Neutrophil (primary cell): ENCODE measurements around the gene PUDP.

Source experiments
- H3K27ac ChIP-seq: fragments of 200-600 bp; sonication (generic); 2 replicates; pipeline ENCODE4 v1.5.1; 2016; ENCODE audit warnings: mild to moderate bottlenecking, moderate library complexity
- H3K27me3 ChIP-seq: fragments of 200-600 bp; sonication (generic); 2 replicates; pipeline ENCODE4 v1.6.0; 2016; ENCODE audit warnings: mild to moderate bottlenecking
- H3K36me3 ChIP-seq: fragments of 200-600 bp; sonication (generic); 2 replicates; pipeline ENCODE4 v1.5.1; 2017
- H3K4me1 ChIP-seq, 2 experiments: fragments of 200-600 bp in 1 of 2; sonication (generic) in 1 of 2; 1 replicate in 1 of 2; 2 replicates in 1 of 2; pipeline versions ENCODE4 v1.5.1 to v1.6.1; 2013 to 2016; ENCODE audit warnings: low read depth in 1 of 2, low read length in 1 of 2, mild to moderate bottlenecking in 1 of 2, moderate library complexity in 1 of 2; ENCODE audit not compliant: control insufficient read depth in 1 of 2, insufficient read depth in 1 of 2
- H3K4me3 ChIP-seq, 2 experiments: fragments of 200-600 bp in 1 of 2; sonication (generic) in 1 of 2; 1 replicate in 1 of 2; 2 replicates in 1 of 2; pipeline ENCODE4 v1.5.1; 2013 to 2016; ENCODE audit warnings: low read depth in 1 of 2, low read length in 1 of 2, mild to moderate bottlenecking in 1 of 2, moderate library complexity in 1 of 2
- H3K9me3 ChIP-seq: fragments of 200-600 bp; sonication (generic); 2 replicates; pipeline ENCODE4 v1.5.1; 2016
- TF ChIP-seq, protein P1 (sequence below): fragments of 200-600 bp; sonication (generic); IDR thresholded peaks from 2 replicates; pipeline ENCODE4 v1.5.1; 2016; ENCODE audit warnings: antibody characterized with exemption

PUDP gene

DNA sequence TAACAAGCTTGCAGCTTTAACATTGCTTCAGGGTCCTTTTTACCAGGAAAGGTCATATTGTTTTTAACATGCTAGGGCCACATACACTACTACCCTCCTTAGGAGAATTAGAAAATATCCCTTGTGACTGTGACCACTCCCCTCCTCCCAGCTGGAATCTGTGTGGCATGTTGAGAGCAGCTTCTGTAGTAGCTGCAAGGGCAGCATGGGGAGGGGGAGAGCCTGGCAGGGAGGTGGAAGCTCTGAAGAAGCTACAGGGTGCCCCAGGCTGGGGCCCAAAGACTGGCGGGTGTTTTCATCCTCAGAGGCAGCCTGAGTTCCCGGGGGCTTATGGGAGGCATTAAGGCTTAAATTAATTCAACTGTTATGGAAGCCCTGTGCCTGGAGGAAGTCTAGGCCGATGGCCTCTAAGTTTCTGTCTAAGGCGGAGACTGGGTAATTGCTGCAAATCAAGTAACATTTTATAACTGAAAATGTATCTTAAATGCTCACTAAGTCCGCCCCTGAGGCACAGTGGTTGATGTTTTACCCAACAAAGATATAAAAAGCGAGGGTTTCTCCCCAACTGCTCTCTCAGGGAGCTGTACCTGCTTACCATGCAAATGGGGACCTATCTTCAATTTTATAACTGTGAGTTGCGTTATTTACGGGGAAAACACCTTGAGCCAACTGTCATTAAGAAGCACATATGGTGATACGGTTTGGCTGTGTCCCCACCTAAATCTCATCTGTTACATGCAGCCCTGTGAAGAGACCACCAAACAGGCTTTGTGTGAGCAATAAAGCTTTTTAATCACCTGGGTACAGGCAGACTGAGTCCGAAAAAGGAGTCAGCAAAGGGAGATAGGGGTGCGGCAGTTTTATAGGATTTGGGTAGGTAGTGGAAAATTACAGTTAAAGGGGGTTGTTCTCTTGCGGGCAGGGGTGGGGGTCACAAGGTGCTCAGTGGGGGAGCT, 37.8 kb downstream of the PUDP start:
- TF ChIP-seq, protein P1, sequence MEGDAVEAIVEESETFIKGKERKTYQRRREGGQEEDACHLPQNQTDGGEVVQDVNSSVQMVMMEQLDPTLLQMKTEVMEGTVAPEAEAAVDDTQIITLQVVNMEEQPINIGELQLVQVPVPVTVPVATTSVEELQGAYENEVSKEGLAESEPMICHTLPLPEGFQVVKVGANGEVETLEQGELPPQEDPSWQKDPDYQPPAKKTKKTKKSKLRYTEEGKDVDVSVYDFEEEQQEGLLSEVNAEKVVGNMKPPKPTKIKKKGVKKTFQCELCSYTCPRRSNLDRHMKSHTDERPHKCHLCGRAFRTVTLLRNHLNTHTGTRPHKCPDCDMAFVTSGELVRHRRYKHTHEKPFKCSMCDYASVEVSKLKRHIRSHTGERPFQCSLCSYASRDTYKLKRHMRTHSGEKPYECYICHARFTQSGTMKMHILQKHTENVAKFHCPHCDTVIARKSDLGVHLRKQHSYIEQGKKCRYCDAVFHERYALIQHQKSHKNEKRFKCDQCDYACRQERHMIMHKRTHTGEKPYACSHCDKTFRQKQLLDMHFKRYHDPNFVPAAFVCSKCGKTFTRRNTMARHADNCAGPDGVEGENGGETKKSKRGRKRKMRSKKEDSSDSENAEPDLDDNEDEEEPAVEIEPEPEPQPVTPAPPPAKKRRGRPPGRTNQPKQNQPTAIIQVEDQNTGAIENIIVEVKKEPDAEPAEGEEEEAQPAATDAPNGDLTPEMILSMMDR, result no peak
- H3K27me3 ChIP-seq, result no peaks in the 10 kb centered on the region
- H3K36me3 ChIP-seq, result no peaks in the 10 kb centered on the region
- H3K4me3 ChIP-seq, result no peak overlapping the region
- no peak overlapping the region for H3K27ac ChIP-seq
- peaks cover 0 to 5% of the 10 kb centered on the region in 2 experiments for H3K4me1 ChIP-seq
- H3K9me3 ChIP-seq, result no peaks in the 10 kb centered on the region

DNA sequence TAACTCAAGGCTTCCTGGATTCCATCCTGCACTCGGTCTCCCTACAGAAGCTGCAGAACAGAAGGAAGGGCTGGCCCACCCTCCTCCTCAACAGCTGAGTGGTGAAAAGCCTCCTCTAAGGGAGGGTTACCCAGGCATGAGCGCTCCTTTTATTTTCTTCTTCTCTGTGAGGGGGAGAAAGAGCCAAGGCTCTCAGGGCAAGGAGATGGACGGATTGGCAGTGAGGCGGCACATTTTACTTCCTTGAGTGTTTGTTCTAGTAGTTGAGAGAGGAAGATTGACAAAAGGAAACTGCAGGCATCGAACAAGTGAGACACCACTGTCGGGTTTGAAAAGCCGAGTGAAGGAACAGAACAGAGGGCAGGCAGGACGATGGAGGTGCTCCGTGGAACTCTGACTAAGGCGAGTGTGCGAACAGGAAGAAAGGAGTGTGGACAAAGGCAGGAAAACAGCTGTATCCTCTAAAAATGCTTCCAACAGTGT, 38.9 kb downstream of the PUDP start:
- TF ChIP-seq, protein P1, result no peak
- Histone ChIP-seq H3K36me3 (no peaks in the 10 kb centered on the region), H3K27me3 (no peaks in the 10 kb centered on the region), H3K4me3 (no peak overlapping the region), H3K9me3 (no peaks in the 10 kb centered on the region), H3K4me1 (peaks cover 0 to 5% of the 10 kb centered on the region in 2 experiments), H3K27ac (no peak overlapping the region)

DNA sequence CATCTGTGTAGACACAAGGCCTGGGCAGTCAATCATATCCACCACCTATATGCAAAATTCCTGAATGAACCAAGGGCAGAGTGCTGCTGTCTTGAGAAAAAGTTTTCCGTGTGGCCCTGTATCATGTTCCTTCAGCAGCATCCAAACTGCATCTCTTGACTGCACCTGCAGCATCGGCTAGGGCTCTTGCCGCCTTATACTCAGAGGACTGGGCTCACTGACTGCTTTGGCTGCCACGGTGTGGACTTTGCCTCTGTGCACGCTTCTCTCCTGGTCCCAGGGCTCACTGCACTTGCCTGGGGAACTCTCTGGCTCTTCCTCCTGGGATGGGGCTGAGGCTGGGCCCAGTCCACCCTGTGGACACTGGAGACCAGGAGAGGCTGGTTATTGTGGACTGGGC, 39.9 kb downstream of the PUDP start:
- Histone ChIP-seq H3K4me1 (peaks cover 0 to 5% of the 10 kb centered on the region in 2 experiments), H3K4me3 (no peak overlapping the region), H3K9me3 (no peaks in the 10 kb centered on the region), H3K36me3 (no peaks in the 10 kb centered on the region), H3K27ac (no peak overlapping the region), H3K27me3 (no peaks in the 10 kb centered on the region)
- TF ChIP-seq, protein P1, result no peak

DNA sequence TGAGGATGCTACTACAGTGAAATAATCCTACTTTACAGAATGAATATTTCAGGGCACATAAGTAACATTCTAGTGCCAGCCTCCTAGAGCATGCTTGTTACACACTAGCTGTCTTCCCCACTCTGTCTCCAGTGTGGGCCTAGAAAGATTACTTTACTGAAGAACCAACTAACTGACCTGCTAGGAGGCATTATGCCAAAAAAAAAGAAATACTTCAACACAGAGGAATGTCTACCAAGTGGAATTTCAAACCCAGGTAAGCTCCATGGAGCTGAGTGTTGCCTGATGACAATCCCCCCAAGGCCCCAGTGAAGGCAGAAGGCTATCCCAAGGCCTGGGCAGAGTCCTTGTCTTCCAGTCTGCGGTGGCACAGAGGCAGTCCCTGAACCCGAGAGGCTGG, 41.3 kb downstream of the PUDP start:
- TF ChIP-seq, protein P1, result no peak
- Histone ChIP-seq H3K4me3 (no peak overlapping the region), H3K27ac (no peak overlapping the region), H3K4me1 (peaks cover 0 to 5% of the 10 kb centered on the region in 2 experiments), H3K36me3 (no peaks in the 10 kb centered on the region), H3K27me3 (no peaks in the 10 kb centered on the region), H3K9me3 (no peaks in the 10 kb centered on the region)

DNA sequence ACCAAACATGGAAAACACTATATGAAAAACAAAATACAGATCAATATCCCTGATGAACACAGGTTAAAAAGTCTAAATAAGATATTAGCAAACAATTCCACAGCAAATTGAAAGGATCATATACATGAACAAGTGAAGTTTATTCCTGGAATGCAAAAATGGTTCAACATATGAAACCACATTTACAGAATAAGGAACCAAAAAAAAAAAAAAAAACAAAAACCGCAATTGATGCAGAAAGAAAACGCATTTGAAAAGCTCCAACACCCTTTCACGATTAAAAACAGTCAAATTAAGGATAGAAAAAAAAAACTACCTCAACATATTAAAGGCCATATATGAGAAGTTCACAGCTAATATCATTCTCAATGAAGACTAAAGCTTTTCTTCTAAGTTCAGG, 45.8 kb downstream of the PUDP start:
- TF ChIP-seq, protein P1, result no peak
- no peaks in the 10 kb centered on the region for H3K9me3 ChIP-seq
- H3K4me1 ChIP-seq, result no peaks in the 10 kb centered on the region
- no peaks in the 10 kb centered on the region for H3K27me3 ChIP-seq
- H3K36me3 ChIP-seq, result no peaks in the 10 kb centered on the region
- H3K4me3 ChIP-seq, result no peak overlapping the region
- no peak overlapping the region for H3K27ac ChIP-seq
